ENCODE measurements around the gene MCM9.

MCM9 gene

DNA sequence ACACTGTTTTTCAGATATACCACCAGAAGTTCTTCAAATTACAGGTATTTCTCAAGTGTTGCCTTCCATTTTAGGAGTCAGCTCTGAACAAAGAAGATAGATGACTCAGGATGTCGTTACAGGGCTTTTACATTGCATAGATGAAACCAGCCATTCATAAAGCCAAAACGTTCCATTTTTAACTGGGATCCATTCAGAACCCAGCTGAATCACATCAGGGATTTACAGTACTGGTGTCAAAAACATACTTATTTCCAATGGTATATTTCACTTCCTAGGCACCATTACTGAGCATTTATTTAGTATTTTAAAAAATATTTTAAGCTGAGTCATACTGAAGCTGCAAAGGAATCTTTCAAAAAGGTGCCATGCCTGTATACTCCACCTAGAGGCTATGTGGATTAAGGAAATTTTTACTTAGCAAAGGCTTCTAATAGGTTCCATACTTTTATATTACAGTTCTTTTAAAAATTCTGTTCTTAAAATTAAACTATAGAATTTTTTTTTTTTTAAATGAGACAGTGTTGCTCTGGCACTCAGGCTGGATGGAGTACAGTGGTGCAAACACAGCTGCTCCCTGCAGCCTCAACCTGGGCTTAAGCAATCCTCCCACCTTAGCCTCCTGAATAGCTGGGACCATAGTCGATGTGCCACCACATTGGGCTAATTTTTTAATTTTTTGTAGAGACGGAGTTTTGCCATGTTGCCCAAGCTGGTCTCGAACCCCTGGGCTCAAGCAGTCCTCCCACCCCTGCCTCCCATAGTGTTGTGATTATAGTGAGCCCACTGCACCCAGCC, 38.4 kb downstream of the MCM9 start:
- Histone ChIP-seq H3K36me3 (replicated peaks) (peaks cover 2% of the 10 kb centered on the region), H3K4me3 (ENCODE audit: low read depth, low read length) (peak overlapping the region; percentile 90), H3K27ac (peak overlapping the region; percentile 91), H3K27me3 (replicated peaks) (no peaks in the 10 kb centered on the region)
- in situ Hi-C loops (cut with HindIII; ENCODE audit: low pct_ligation_motif_present, low sequenced_read_pairs) = no loop called here
- DNase-seq = peak; percentile 40
- peak; percentile 50 for TF ChIP-seq CTCF (IDR thresholded peaks at IDR 0.05; ENCODE audit: low read depth, low read length, missing control alignments)

DNA sequence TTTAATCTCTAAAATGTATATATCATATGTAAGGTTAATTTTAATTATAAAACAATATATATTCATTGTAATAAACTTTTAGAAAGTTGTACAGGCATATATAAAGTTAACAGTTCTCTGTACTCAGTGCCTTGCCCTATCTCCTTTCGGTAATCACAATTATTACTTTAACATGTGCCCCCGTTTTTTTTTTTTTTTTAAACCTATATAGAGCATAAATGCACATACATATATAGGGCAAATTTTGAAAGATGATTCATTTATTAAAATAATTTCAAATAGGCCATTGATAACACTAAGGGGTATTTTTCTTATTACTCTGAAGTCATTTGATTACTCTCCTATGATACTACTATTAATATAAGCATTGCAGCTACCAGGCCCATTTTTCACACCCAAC, 39.1 kb downstream of the MCM9 start:
- no peak for DNase-seq
- peak overlapping the region; percentile 90 for H3K4me3 ChIP-seq (ENCODE audit: low read depth, low read length)
- no peak for TF ChIP-seq CTCF (IDR thresholded peaks at IDR 0.05; ENCODE audit: low read depth, low read length, missing control alignments)
- no peaks in the 10 kb centered on the region for H3K27me3 ChIP-seq (replicated peaks)
- H3K36me3 ChIP-seq (replicated peaks) = no peaks in the 10 kb centered on the region
- in situ Hi-C loops (cut with HindIII; ENCODE audit: low pct_ligation_motif_present, low sequenced_read_pairs) = no loop called here
- peak overlapping the region; percentile 91 for H3K27ac ChIP-seq

GRCh38 chr6:118895261-118895560, 39.7 kb downstream of the MCM9 start:
- in situ Hi-C loops (cut with HindIII; ENCODE audit: low pct_ligation_motif_present, low sequenced_read_pairs) = no loop called here
- DNase-seq = no peak
- no peak for TF ChIP-seq CTCF (IDR thresholded peaks at IDR 0.05; ENCODE audit: low read depth, low read length, missing control alignments)

DNA sequence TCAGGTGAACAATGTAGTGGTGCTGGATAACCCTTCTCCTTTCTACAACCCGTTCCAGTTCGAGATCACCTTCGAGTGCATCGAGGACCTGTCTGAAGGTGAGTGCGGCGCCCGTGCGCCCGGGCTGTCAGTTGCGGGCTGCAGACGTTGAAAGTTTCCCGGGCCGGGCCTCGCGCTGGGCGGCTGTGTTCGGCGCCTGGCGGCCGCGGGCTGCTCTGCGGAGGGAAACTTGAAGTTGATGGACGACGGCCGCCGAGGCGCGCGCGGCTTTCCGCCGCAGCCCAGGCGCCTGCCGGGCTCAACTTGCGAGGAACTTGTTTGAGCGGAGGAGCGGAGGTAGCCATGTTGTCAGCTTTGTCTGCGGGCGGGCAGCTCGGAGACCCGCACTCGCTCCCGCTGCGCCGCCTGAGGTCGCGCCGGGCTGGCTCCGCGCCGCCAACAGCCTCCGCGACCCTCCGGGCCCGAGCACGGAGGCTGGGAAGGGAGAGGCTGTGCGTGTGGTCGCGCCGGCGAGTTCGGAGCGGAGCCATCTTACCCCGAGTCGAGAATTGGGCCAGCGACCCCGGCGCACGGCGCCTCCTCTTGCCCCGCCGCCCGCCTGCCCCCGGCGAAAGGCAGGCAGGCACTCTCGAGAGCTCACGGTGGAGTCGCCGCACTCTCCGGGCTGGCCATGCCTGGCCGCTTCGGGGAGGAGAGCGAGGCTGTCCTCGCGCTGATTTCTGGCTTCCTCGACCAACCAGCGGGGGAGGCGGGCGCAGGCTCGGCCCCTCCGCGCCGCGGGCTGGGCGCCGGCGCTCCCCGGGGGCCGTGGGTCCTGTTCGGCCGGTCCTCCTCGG, 40.3 kb downstream of the MCM9 start:
- peak; percentile 39 for DNase-seq
- Histone ChIP-seq H3K4me3 (ENCODE audit: low read depth, low read length) (peak overlapping the region; percentile 90), H3K27me3 (replicated peaks) (no peaks in the 10 kb centered on the region), H3K36me3 (replicated peaks) (no peaks in the 10 kb centered on the region), H3K27ac (peak overlapping the region; percentile 91)
- peak; percentile 9 for TF ChIP-seq CTCF (IDR thresholded peaks at IDR 0.05; ENCODE audit: low read depth, low read length, missing control alignments)
- in situ Hi-C loops (cut with HindIII; ENCODE audit: low pct_ligation_motif_present, low sequenced_read_pairs) = no loop called here

More at GRCh38 chr6:118895261-118895560, 39.7 kb downstream of the MCM9 start:
- Histone ChIP-seq H3K27ac (peak overlapping the region; percentile 91), H3K36me3 (replicated peaks) (no peaks in the 10 kb centered on the region), H3K27me3 (replicated peaks) (no peaks in the 10 kb centered on the region), H3K4me3 (ENCODE audit: low read depth, low read length) (peak overlapping the region; percentile 90)

- peak; percentile 98 for DNase-seq
- in situ Hi-C loops (cut with HindIII; ENCODE audit: low pct_ligation_motif_present, low sequenced_read_pairs) = no loop called here
- H3K27me3 ChIP-seq (replicated peaks) = no peaks in the 10 kb centered on the region
- H3K27ac ChIP-seq = peak within 1 kb of the TSS; percentile 93
- peak within 1 kb of the TSS; percentile 90 for H3K4me3 ChIP-seq (ENCODE audit: low read depth, low read length)
- no peaks in the 10 kb centered on the region for H3K36me3 ChIP-seq (replicated peaks)
- TF ChIP-seq CTCF (IDR thresholded peaks at IDR 0.05; ENCODE audit: low read depth, low read length, missing control alignments) = peak; percentile 73
Measured at GRCh38 chr6:118893807-118894424, 41.0 kb downstream of the MCM9 start, which contains the start of gene ASF1A. TSS of gene ASF1A (plus strand) at chr6:118894152. CDS start at chr6:118894414, 262 bp downstream.

All from brain microvascular endothelial cell (primary cell).